Retinal pigment epithelial cell (primary cell): Measurements from ENCODE around the gene UBE2L3.
"Not testable (repeated sequence)": the region's sequence is repeated elsewhere in the genome, so short reads cannot be mapped to it uniquely, and the experiment has no call there.

ENCODE experiments used
- DNase-seq: peaks from one replicate; pipeline ENCODE4 v3.0.0-alpha.2; 2010; ENCODE audit warnings: low read depth
- H3K4me3 ChIP-seq: 2 replicates; pipeline ENCODE4 v1.5.1; 2011; ENCODE audit warnings: mild to moderate bottlenecking, low read length, control low read depth, moderate library complexity
- CTCF ChIP-seq: conservative IDR thresholded peaks from 2 replicates; pipeline ENCODE4 v1.5.1; 2011; ENCODE audit warnings: low read depth, low read length, control low read depth, inconsistent platforms

The UBE2L3 gene

GRCh38 chr22:21567456-21568346 is at the start of gene UBE2L3:
TSS of gene UBE2L3 (plus strand) at chr22:21567714. CDS start at chr22:21567745, 31 bp downstream.
- peak within 1 kb of the TSS; percentile 88 for H3K4me3 ChIP-seq
- DNase-seq = no peak
- TF ChIP-seq CTCF = no peak

GRCh38 chr22:21526705-21527500 is 40.6 kb upstream of the UBE2L3 start:
- H3K4me3 ChIP-seq, DNase-seq: not testable (repeated sequence)

- H3K4me3 ChIP-seq, DNase-seq: not testable (repeated sequence)
These were observed 36.0 kb upstream of the UBE2L3 start for GRCh38 chr22:21531525-21531924.

GRCh38 chr22:21532863-21533648 is 34.5 kb upstream of the UBE2L3 start:
- not testable (repeated sequence) for H3K4me3 ChIP-seq, DNase-seq

GRCh38 chr22:21539862-21540261 is 27.7 kb upstream of the UBE2L3 start:
- not testable (repeated sequence) for DNase-seq

GRCh38 chr22:21544432-21545322 is 22.8 kb upstream of the UBE2L3 start:
- DNase-seq, H3K4me3 ChIP-seq: not testable (repeated sequence)

More at GRCh38 chr22:21539862-21540261, 27.7 kb upstream of the UBE2L3 start:
- not testable (repeated sequence) for H3K4me3 ChIP-seq

GRCh38 chr22:21549558-21549957 is 18.0 kb upstream of the UBE2L3 start:
- DNase-seq, H3K4me3 ChIP-seq: not testable (repeated sequence)

- not testable (repeated sequence) for H3K4me3 ChIP-seq, DNase-seq
These were observed 17.4 kb upstream of the UBE2L3 start for GRCh38 chr22:21550008-21550677.

GRCh38 chr22:21550678-21551047 is 16.9 kb upstream of the UBE2L3 start:
- DNase-seq, H3K4me3 ChIP-seq: not testable (repeated sequence)

GRCh38 chr22:21551361-21551760 is 16.2 kb upstream of the UBE2L3 start, which contains the start of gene RIMBP3C:
TSS of gene RIMBP3C (minus strand) at chr22:21551461. CDS start at chr22:21550976, 485 bp downstream.
- not testable (repeated sequence) for DNase-seq, H3K4me3 ChIP-seq

- not testable (repeated sequence) for DNase-seq, H3K4me3 ChIP-seq
These were observed 8.0 kb upstream of the UBE2L3 start for GRCh38 chr22:21559345-21560125.

- not testable (repeated sequence) for DNase-seq, H3K4me3 ChIP-seq
These were observed 6.9 kb upstream of the UBE2L3 start for GRCh38 chr22:21560657-21561056.
